ENCODE measurements around the gene HNRNPDL. TPM values are rescaled to one million over a fixed set of nuclear protein-coding genes. Genes with fewer than 3 reads are reported as not detected.
A peak's percentile ranks its signal among the peaks of the same experiment; 100 is the strongest.

HNRNPDL gene
- polyA plus RNA-seq (2012; rRNA removed), result 200 and 210 TPM in 2 replicates
- 203 and 293 TPM in 2 replicates for polyA plus RNA-seq (2012; cell fraction: cytosol; rRNA removed)
- polyA plus RNA-seq (2012; cell fraction: nucleus; rRNA removed), result 243 and 508 TPM in 2 replicates

- Histone ChIP-seq H2AFZ (ENCODE audit: low read depth) (peak within 1 kb of the TSS; percentile 82), H3K4me3 (ENCODE audit: low read depth in 2 of 2, low read length in 1 of 2) (peak within 1 kb of the TSS; percentile 96 to 99)
- CTCF ChIA-PET, result interaction anchor here (1.2 to 1.8 kb wide), 7 partner anchors 10 to 70 kb away, joined by 3 to 15 read pairs (median 8); partner anchors contain the start of gene HNRNPD
- no peak for TF ChIP-seq SMC3 (IDR thresholded peaks at IDR 0.05; ENCODE audit: low read depth, low read length)
- no peak for TF ChIP-seq TEAD4 (IDR thresholded peaks at IDR 0.05; ENCODE audit: borderline replicate concordance, insufficient read depth)
- TF ChIP-seq RAD21 (IDR thresholded peaks at IDR 0.05; ENCODE audit: low read length), result no peak
- peak; percentile 88 for TF ChIP-seq CHD2 (IDR thresholded peaks at IDR 0.05; ENCODE audit: low read length, partially characterized antibody)
- no peak for TF ChIP-seq JUND (IDR thresholded peaks at IDR 0.05)
- no peak for TF ChIP-seq MEF2A (IDR thresholded peaks at IDR 0.05; ENCODE audit: borderline replicate concordance, low read depth)
- no peak for TF ChIP-seq RFX5 (IDR thresholded peaks at IDR 0.05; ENCODE audit: low read length)
- TF ChIP-seq PBX3 (IDR thresholded peaks at IDR 0.05), result peak; percentile 67
- TF ChIP-seq POLR2AphosphoS5 (IDR thresholded peaks at IDR 0.05; ENCODE audit: low read depth, low read length), result peak; percentile 74
- TF ChIP-seq USF1 (IDR thresholded peaks at IDR 0.05; ENCODE audit: borderline replicate concordance, low read depth), result peak; percentile 91
- no peak for TF ChIP-seq CTCF (IDR thresholded peaks at IDR 0.05)
- TF ChIP-seq TCF12 (IDR thresholded peaks at IDR 0.05), result no peak
- peak; percentile 96 for TF ChIP-seq MXI1 (IDR thresholded peaks at IDR 0.05; ENCODE audit: low read depth, low read length)
- TF ChIP-seq FOSL2 (IDR thresholded peaks at IDR 0.05; ENCODE audit: borderline replicate concordance, low read depth), result peak; percentile 14; the same call in 1 of the 2 replicates
- TF ChIP-seq, protein P1, sequence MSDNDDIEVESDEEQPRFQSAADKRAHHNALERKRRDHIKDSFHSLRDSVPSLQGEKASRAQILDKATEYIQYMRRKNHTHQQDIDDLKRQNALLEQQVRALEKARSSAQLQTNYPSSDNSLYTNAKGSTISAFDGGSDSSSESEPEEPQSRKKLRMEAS (IDR thresholded peaks at IDR 0.05; ENCODE audit: low read depth), result peak; percentile 95
- no peak for TF ChIP-seq GATA2 (CRISPR knock-in tag; IDR thresholded peaks at IDR 0.05)
- TF ChIP-seq RXRA (IDR thresholded peaks at IDR 0.05; ENCODE audit: borderline replicate concordance, low read depth), result no peak
- TF ChIP-seq EZH2phosphoT487 (IDR thresholded peaks at IDR 0.05; ENCODE audit: borderline replicate concordance, low read depth), result no peak
- TF ChIP-seq, protein P2, sequence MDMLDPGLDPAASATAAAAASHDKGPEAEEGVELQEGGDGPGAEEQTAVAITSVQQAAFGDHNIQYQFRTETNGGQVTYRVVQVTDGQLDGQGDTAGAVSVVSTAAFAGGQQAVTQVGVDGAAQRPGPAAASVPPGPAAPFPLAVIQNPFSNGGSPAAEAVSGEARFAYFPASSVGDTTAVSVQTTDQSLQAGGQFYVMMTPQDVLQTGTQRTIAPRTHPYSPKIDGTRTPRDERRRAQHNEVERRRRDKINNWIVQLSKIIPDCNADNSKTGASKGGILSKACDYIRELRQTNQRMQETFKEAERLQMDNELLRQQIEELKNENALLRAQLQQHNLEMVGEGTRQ (IDR thresholded peaks at IDR 0.05; ENCODE audit: borderline replicate concordance, low read depth, low read length), result peak; percentile 59; the same call in 1 of the 2 replicates
- TF ChIP-seq RCOR1 (IDR thresholded peaks at IDR 0.05; ENCODE audit: low read length), result no peak
- peak; percentile 86; the same call in 1 of the 2 replicates for TF ChIP-seq SIN3A (IDR thresholded peaks at IDR 0.05; ENCODE audit: borderline replicate concordance, low read depth, low read length)
- TF ChIP-seq ELF1 (IDR thresholded peaks at IDR 0.05), result no peak
- no peak; the same call in 1 of the 2 replicates for TF ChIP-seq ZBTB33 (IDR thresholded peaks at IDR 0.05; ENCODE audit: borderline replicate concordance, low read depth)
- no peak for TF ChIP-seq NFIC (IDR thresholded peaks at IDR 0.05; ENCODE audit: borderline replicate concordance)
- peak; percentile 38; the same call in 1 of the 2 replicates for TF ChIP-seq GABPA (IDR thresholded peaks at IDR 0.05; ENCODE audit: low read depth)
- TF ChIP-seq TAF1 (IDR thresholded peaks at IDR 0.05; ENCODE audit: borderline replicate concordance, low read depth, low read length), result 0 out of 2 replicates have a peak, but pooled peaks have one; percentile 42
- TF ChIP-seq NRF1 (IDR thresholded peaks at IDR 0.05; ENCODE audit: low read depth, low read length), result peak; percentile 58
These were observed at the start of gene HNRNPDL, which contains the start of gene ENOPH1 for GRCh38 chr4:82430193-82430963. TSS of gene HNRNPDL (minus strand) at chr4:82430462. CDS start at chr4:82429690, 772 bp downstream. TSS of gene ENOPH1 (plus strand) at chr4:82430590. CDS start at chr4:82430830, 240 bp downstream.

More at GRCh38 chr4:82430193-82430963, at the start of gene HNRNPDL, which contains the start of gene ENOPH1:
- Histone ChIP-seq H3K27ac (ENCODE audit: low read depth in 2 of 2, low read length in 1 of 2) (peak within 1 kb of the TSS; percentile 95 to 98), H3K9ac (peak within 1 kb of the TSS; percentile 99), H3F3A (replicated peaks; ENCODE audit: insufficient read depth) (peaks cover 14% of the 10 kb centered on the region), H4K20me1 (ENCODE audit: insufficient read depth) (peaks cover 62% of the 10 kb centered on the region), H3K36me3 (replicated peaks in 1 of 2; ENCODE audit: control insufficient read depth in 1 of 2, insufficient read depth in 2 of 2, low read length in 1 of 2) (peaks cover 32 to 46% of the 10 kb centered on the region in 2 experiments), H3K79me2 (ENCODE audit: insufficient read depth) (peaks cover 91% of the 10 kb centered on the region), H3K27me3 (ENCODE audit: insufficient read depth) (no peaks in the 10 kb centered on the region), H3K9me3 (no peaks in the 10 kb centered on the region), H3K4me2 (peak within 1 kb of the TSS; percentile 97), H3K4me1 (ENCODE audit: control insufficient read depth in 1 of 2, insufficient read depth in 2 of 2, low read depth in 1 of 2, low read length in 1 of 2) (peaks cover 10 to 13% of the 10 kb centered on the region in 2 experiments; a peak in 3 of 4 replicates), H3K9me2 (no peaks in the 10 kb centered on the region)
- POLR2A ChIA-PET, result interaction anchor here (0.7 to 3.2 kb wide), 11 partner anchors 9 to 583 kb away, joined by 3 to 44 read pairs (median 6); partner anchors contain the start of genes HNRNPD and THAP9
- 0% methylated on average over 32 of the region's 83 CpGs for WGBS (ENCODE audit: low lambda C conversion rate)
- peak; percentile 96 for DNase-seq

All from SK-N-SH (cell line).